Stimulated activated naive CD8-positive, alpha-beta T cell treated with anti-CD3 and anti-CD28 coated beads, Interleukin-15, amount 100 ng/mL, for 72 hours (primary cell): ENCODE results near the gene AP1AR.
A peak's percentile ranks its signal among the peaks of the same experiment; 100 is the strongest.
"Not testable (repeated sequence)": the region's sequence is repeated elsewhere in the genome, so short reads cannot be mapped to it uniquely, and the experiment has no call there.

Experiments used
- ATAC-seq: fragments of 150-1000 bp; cut with Tn5 transposase; 2 replicates; pipeline ENCODE4 v1.10.0; 2021; ENCODE audit warnings: mild to moderate bottlenecking, moderate library complexity
- DNase-seq, 2 donors: peaks; one replicate each; pipeline ENCODE4 v3.0.0; 2021 to 2022
- H3K27ac Mint-ChIP-seq, 2 donors: one replicate each; pipeline ENCODE4 v1.8.0; 2022; ENCODE audit warnings: mild to moderate bottlenecking in 2 of 2, mixed read lengths in 2 of 2, moderate library complexity in 2 of 2
- H3K27me3 Mint-ChIP-seq: one replicate; pipeline ENCODE4 v1.8.0; 2022; ENCODE audit warnings: mixed read lengths
- H3K4me1 Mint-ChIP-seq: one replicate; pipeline ENCODE4 v1.8.0; 2022; ENCODE audit warnings: mild to moderate bottlenecking, mixed read lengths
- H3K4me3 Mint-ChIP-seq, 2 donors: one replicate each; pipeline ENCODE4 v1.8.0; 2022; ENCODE audit warnings: mild to moderate bottlenecking in 2 of 2, mixed read lengths in 2 of 2, moderate library complexity in 1 of 2
- H3K9me3 Mint-ChIP-seq, 2 donors: one replicate each; pipeline ENCODE4 v1.8.0; 2022; ENCODE audit warnings: mixed read lengths in 2 of 2

The AP1AR gene

GRCh38 chr4:112309263-112309791 lies 77.7 kb downstream of the AP1AR start:
- peak in 1 of 2 donors; percentile 54 for DNase-seq

DNA sequence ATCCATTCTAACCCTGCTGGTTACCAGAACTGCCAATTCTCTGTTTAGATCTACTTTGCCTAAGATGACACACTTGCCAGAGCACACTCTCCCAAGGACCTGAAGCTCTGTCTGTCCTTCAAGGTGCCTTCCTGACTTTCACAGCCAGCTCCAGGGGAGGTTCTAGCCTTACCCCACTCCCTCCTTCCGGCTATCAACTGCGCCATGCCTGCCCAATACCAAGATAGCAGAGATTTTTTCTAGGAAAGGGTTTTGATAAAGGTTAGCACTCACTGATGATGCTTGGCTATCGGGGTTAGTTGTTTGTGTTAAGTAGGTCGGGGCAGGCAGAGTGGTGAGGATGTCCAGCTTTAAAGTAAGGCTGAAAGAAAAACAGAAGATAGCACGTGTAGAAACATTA lies 79.9 kb downstream of the AP1AR start:
- Mint-ChIP-seq H3K27ac (no peak overlapping the region), H3K4me3 (no peak overlapping the region), H3K4me1 (peaks cover 32% of the 10 kb centered on the region), H3K27me3 (no peaks in the 10 kb centered on the region), H3K9me3 (no peaks in the 10 kb centered on the region)
- ATAC-seq = no peak
- DNase-seq = no peak

More at GRCh38 chr4:112309263-112309791, 77.7 kb downstream of the AP1AR start:
- H3K4me3 Mint-ChIP-seq = peak overlapping the region; percentile 67 to 76
- ATAC-seq, H3K27me3 Mint-ChIP-seq, H3K9me3 Mint-ChIP-seq: not testable (repeated sequence)
- H3K4me1 Mint-ChIP-seq = peaks cover 34% of the 10 kb centered on the region
- peak overlapping the region in 1 of 2 donors; percentile 17 for H3K27ac Mint-ChIP-seq

GRCh38 chr4:112312610-112313239 lies 81.1 kb downstream of the AP1AR start:
- DNase-seq (no peak), ATAC-seq (peak; percentile 91)
- peaks cover 20% of the 10 kb centered on the region for H3K4me1 Mint-ChIP-seq
- no peaks in the 10 kb centered on the region for H3K9me3 Mint-ChIP-seq
- H3K4me3 Mint-ChIP-seq = peak overlapping the region in 1 of 2 donors; percentile 63
- H3K27ac Mint-ChIP-seq = peak overlapping the region in 1 of 2 donors; percentile 15
- no peaks in the 10 kb centered on the region for H3K27me3 Mint-ChIP-seq

DNA sequence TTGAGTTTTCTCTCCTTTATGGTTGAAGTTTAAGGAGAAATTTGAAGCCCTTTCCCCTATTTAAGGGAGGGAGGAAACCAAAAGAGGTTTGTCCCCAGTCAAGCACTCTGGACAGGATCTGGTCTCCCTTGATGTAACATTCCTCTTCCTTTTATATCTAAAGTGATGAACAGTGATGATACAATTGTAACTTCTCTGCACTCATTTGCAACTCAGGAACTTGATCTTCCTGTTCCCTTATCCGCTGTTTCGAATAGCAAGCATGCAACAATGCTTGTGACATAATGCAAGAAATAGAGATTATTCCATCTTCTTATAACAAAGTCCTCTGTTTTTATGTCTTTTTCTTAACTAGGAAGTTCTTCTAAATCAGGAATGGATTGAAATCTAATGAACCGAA lies 83.9 kb downstream of the AP1AR start:
- H3K4me3 Mint-ChIP-seq = no peak overlapping the region
- no peaks in the 10 kb centered on the region for H3K27me3 Mint-ChIP-seq
- H3K4me1 Mint-ChIP-seq = peaks cover 12% of the 10 kb centered on the region
- ATAC-seq = no peak
- no peak for DNase-seq
- H3K9me3 Mint-ChIP-seq = no peaks in the 10 kb centered on the region
- H3K27ac Mint-ChIP-seq = no peak overlapping the region

GRCh38 chr4:112316360-112316759 lies 84.8 kb downstream of the AP1AR start:
- Mint-ChIP-seq H3K4me3 (no peak overlapping the region), H3K4me1 (peaks cover 21% of the 10 kb centered on the region), H3K9me3 (no peaks in the 10 kb centered on the region), H3K27ac (no peak overlapping the region), H3K27me3 (no peaks in the 10 kb centered on the region)
- no peak for DNase-seq
- no peak for ATAC-seq

DNA sequence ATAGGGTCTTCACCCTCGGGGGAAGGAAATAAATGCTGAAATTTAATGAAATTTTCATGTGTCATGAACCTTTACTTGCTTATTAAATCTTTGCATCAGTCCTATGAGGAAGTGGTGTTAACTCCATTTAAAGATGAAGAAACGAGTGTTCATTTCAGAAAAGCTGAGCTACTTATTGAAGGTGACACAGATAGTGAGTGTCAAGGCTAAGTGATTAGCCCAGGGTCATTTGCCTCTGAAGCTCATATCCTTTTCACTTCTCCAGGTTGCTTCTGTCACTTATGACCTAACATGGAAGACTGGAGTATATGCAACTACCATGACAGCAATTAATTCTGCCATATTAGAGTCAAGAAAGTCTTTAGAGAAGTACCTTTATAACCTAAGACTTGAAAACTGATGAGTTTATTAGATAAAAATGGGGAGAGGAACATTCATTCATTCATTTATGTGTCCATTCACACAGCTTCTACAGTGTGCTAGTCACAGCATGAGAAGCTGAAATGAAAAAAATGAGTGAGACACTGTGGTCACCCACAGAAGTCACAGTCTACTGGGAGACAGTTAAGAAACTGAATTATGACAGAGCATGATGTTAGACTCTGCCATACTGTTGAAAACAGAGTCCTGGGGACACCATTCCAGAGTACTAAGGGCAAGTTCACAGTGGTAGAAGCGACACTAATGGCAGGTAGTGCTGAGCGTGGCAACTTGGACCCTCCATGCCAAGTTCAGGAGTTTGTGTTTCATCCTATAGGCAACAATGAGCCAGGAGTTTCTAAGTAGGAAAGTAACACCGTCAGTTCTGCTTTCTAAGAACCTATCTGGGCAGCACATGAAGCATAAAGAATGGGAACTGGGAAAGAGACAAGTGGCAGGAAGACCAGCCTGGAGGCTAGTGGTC lies 86.9 kb downstream of the AP1AR start:
- Mint-ChIP-seq H3K27ac (peak overlapping the region in 1 of 2 donors; percentile 57), H3K27me3 (no peaks in the 10 kb centered on the region), H3K4me3 (no peak overlapping the region), H3K9me3 (no peaks in the 10 kb centered on the region), H3K4me1 (peaks cover 27% of the 10 kb centered on the region)
- ATAC-seq = peak; percentile 99
- peak in 1 of 2 donors; percentile 17 for DNase-seq
